ENCODE data around the gene CHIC2.

Gene CHIC2

DNA sequence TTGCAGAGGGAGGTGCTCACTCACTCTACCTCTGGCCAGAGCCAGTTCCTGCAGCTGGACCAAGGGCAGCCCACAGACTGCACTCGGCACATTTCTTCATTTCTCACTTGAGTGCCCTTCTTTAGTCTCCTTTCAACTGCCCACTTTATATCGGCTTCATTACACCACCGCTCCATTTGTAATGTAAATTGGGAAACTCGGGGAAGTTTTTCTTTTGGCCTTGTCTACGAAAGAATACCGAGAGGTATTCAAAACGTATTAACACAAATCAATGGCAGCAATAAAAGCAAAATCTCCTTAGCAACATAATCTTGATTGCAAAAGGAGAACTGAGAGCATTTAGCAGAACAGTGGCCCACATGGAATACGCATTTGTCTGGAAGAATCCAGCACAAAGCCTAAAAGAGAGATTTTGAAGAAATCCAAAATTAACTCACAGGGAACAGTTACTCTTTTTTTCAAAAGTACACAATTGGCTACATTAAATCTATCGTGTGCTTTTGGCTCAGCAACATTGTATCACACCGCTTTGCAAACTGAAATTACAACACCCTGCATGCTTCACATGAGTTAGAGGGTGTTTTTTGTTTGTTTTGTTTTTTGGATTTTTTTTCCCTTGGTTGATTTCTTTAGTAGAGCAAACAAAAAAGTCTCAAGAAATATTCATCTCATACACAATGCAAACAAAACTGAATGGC, 62.6 kb downstream of the CHIC2 start:
- DNase-seq (ENCODE audit: low read depth in 1 of 2, low spot score in 1 of 2), result no peak
- Histone ChIP-seq H3K27me3 (ENCODE audit: insufficient read depth, poor library complexity, severe bottlenecking) (no peaks in the 10 kb centered on the region), H3K4me3 (replicated peaks; ENCODE audit: insufficient read depth, low read length) (no peak overlapping the region), H3K27ac (replicated peaks) (no peak overlapping the region)
- TF ChIP-seq POLR2AphosphoS5 (IDR thresholded peaks at IDR 0.05; ENCODE audit: low read depth), result no peak
- TF ChIP-seq SPI1 (IDR thresholded peaks at IDR 0.05; ENCODE audit: borderline replicate concordance, low read depth), result no peak
- TF ChIP-seq, protein P1, sequence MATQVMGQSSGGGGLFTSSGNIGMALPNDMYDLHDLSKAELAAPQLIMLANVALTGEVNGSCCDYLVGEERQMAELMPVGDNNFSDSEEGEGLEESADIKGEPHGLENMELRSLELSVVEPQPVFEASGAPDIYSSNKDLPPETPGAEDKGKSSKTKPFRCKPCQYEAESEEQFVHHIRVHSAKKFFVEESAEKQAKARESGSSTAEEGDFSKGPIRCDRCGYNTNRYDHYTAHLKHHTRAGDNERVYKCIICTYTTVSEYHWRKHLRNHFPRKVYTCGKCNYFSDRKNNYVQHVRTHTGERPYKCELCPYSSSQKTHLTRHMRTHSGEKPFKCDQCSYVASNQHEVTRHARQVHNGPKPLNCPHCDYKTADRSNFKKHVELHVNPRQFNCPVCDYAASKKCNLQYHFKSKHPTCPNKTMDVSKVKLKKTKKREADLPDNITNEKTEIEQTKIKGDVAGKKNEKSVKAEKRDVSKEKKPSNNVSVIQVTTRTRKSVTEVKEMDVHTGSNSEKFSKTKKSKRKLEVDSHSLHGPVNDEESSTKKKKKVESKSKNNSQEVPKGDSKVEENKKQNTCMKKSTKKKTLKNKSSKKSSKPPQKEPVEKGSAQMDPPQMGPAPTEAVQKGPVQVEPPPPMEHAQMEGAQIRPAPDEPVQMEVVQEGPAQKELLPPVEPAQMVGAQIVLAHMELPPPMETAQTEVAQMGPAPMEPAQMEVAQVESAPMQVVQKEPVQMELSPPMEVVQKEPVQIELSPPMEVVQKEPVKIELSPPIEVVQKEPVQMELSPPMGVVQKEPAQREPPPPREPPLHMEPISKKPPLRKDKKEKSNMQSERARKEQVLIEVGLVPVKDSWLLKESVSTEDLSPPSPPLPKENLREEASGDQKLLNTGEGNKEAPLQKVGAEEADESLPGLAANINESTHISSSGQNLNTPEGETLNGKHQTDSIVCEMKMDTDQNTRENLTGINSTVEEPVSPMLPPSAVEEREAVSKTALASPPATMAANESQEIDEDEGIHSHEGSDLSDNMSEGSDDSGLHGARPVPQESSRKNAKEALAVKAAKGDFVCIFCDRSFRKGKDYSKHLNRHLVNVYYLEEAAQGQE (IDR thresholded peaks at IDR 0.05; ENCODE audit: insufficient replicate concordance, low read depth), result no peak
- TF ChIP-seq, protein P2, sequence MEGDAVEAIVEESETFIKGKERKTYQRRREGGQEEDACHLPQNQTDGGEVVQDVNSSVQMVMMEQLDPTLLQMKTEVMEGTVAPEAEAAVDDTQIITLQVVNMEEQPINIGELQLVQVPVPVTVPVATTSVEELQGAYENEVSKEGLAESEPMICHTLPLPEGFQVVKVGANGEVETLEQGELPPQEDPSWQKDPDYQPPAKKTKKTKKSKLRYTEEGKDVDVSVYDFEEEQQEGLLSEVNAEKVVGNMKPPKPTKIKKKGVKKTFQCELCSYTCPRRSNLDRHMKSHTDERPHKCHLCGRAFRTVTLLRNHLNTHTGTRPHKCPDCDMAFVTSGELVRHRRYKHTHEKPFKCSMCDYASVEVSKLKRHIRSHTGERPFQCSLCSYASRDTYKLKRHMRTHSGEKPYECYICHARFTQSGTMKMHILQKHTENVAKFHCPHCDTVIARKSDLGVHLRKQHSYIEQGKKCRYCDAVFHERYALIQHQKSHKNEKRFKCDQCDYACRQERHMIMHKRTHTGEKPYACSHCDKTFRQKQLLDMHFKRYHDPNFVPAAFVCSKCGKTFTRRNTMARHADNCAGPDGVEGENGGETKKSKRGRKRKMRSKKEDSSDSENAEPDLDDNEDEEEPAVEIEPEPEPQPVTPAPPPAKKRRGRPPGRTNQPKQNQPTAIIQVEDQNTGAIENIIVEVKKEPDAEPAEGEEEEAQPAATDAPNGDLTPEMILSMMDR (IDR thresholded peaks at IDR 0.05; ENCODE audit: insufficient read depth, low read length), result no peak
- TF ChIP-seq GABPA (IDR thresholded peaks at IDR 0.05; ENCODE audit: low read depth), result no peak

DNA sequence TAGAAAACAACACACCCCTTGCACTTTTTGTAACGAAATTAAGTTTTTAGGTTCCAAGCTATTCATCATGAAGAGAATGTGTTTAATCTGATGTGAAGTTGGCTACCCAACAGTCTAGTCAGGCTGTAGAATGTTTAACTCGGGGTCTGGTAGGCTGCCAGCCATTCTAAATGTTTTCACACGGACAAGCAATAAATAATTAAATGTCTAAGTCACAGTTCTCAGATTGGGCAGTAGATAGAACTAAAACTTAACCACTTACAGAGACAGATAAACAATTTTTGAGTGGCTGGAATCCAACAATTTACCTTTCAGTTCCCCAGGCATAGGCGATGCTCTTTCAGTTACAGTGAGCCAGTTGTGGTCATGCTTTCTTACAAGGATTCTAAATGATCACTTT, 66.5 kb downstream of the CHIC2 start:
- TF ChIP-seq SPI1 (IDR thresholded peaks at IDR 0.05; ENCODE audit: borderline replicate concordance, low read depth), result no peak
- TF ChIP-seq, protein P2 (IDR thresholded peaks at IDR 0.05; ENCODE audit: insufficient read depth, low read length), result no peak
- TF ChIP-seq GABPA (IDR thresholded peaks at IDR 0.05; ENCODE audit: low read depth), result no peak
- TF ChIP-seq, protein P1 (IDR thresholded peaks at IDR 0.05; ENCODE audit: insufficient replicate concordance, low read depth), result no peak
- TF ChIP-seq POLR2AphosphoS5 (IDR thresholded peaks at IDR 0.05; ENCODE audit: low read depth), result no peak
- Histone ChIP-seq H3K4me3 (replicated peaks; ENCODE audit: insufficient read depth, low read length) (no peak overlapping the region), H3K27me3 (ENCODE audit: insufficient read depth, poor library complexity, severe bottlenecking) (no peaks in the 10 kb centered on the region), H3K27ac (replicated peaks) (no peak overlapping the region)
- DNase-seq (ENCODE audit: low read depth in 1 of 2, low spot score in 1 of 2), result no peak

DNA sequence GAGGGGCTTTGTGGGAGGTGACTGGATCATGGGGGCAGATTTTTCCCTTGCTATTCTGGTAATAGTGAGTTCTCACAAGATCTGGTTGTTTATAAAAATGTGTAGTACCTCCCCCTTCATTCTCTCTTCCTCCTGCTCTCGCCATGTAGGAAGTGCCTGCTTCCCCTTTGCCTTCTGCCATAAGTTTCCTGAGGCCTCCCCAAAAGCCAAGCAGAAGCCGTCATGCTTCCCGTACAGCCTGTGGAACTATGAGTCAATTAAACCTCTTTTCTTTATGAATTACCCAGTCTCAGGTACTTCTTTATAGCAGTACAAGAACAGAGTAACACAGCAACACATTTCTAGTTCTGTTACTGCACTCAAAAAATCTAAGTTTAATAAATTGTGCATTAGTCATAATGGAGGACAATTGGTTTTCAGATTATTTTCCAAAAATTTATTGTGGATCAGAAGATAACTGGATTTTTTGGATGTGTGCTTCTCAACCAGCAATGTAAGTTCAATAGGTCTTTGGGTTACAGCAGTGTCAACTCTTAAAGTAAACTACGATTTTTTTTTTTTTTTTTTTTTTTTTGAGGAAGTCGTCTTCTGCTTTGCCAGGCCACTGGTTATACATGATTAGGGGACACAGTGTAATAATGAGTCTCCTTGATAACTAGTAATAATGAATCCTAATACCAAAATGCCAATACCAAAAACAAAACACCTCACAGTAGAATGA, 69.9 kb downstream of the CHIC2 start:
- Histone ChIP-seq H3K27ac (replicated peaks) (peak overlapping the region; percentile 22; the same call in 1 of the 2 replicates), H3K27me3 (ENCODE audit: insufficient read depth, poor library complexity, severe bottlenecking) (no peaks in the 10 kb centered on the region), H3K4me3 (replicated peaks; ENCODE audit: insufficient read depth, low read length) (no peak overlapping the region)
- DNase-seq (ENCODE audit: low read depth in 1 of 2, low spot score in 1 of 2), result peak; percentile 59
- TF ChIP-seq, protein P2 (IDR thresholded peaks at IDR 0.05; ENCODE audit: insufficient read depth, low read length), result no peak
- TF ChIP-seq GABPA (IDR thresholded peaks at IDR 0.05; ENCODE audit: low read depth) (no peak), SPI1 (IDR thresholded peaks at IDR 0.05; ENCODE audit: borderline replicate concordance, low read depth) (peak; percentile 43; the same call in 1 of the 2 replicates)
